HCT116 (cell line): ENCODE measurements around the gene MYL6B. TPM values are rescaled to one million over a fixed set of nuclear protein-coding genes. Genes with fewer than 3 reads are reported as not detected.

Experiments
- ATAC-seq: fragments of 200-7000 bp; cut with Tn5 transposase; 2 replicates; pipeline ENCODE4 v1.9.1; 2020; ENCODE audit warnings: mild to moderate bottlenecking, moderate library complexity
- Bru-seq: library from RNA; stranded (reverse); fragments of 400-500 nt; gene quantifications from one replicate; lab custom pipeline; 2021; lab: Mats Ljungman, UMichigan
- BruChase-seq, 2 experiments: library from RNA; stranded (reverse); fragments of 400-500 nt; gene quantifications; one replicate each; lab custom pipeline; 2021; lab: Mats Ljungman, UMichigan
- BruUV-seq: library from RNA; stranded (reverse); fragments of 400-500 nt; replicated peaks from 2 replicates; lab custom pipeline; 2021; lab: Mats Ljungman, UMichigan
- CTCF ChIA-PET: fragments of 300-600 bp; sonication (Branson Sonifier 250); formaldehyde crosslinking; loops from one replicate; lab custom pipeline; 2021; ENCODE audit warnings: antibody characterized with exemption; lab: Charles Lee
- POLR2A ChIA-PET: fragments of 300-600, 350-600 bp; sonication (Branson Sonifier 250); formaldehyde crosslinking; loops from one replicate; lab custom pipeline; 2021; ENCODE audit warnings: antibody characterized with exemption; lab: Charles Lee
- RAD21 ChIA-PET, 2 experiments: fragments of 300-600 bp; sonication (Branson Sonifier 250); formaldehyde crosslinking; loops; one replicate each; lab custom pipeline; 2023; ENCODE audit warnings: low total read pairs in 2 of 2; ENCODE audit not compliant: uncharacterized antibody in 2 of 2, unreplicated experiment in 2 of 2, low non-redundant PET in 1 of 2; lab: Charles Lee
- DNase-seq: peaks from one replicate; pipeline ENCODE4 v3.0.0-alpha.2; 2010; ENCODE audit warnings: low read depth, low spot score
- H2AFZ ChIP-seq: fragments of 200-600 bp; shearing (Covaris generic), sonication (generic); 2 replicates; pipeline ENCODE4 v1.6.1; 2017; ENCODE audit warnings: low read depth, mixed run types, mixed read lengths, antibody characterized with exemption, low read length; ENCODE audit not compliant: poor library complexity, severe bottlenecking
- H3K27ac ChIP-seq: 2 replicates; pipeline ENCODE4 v1.5.1; 2012; ENCODE audit warnings: low read depth, low read length
- H3K27me3 ChIP-seq: fragments of 200-600 bp; sonication (generic); 2 replicates; pipeline ENCODE4 v1.6.1; 2016; ENCODE audit warnings: mixed run types, low read length, mixed read lengths; ENCODE audit not compliant: insufficient read depth
- H3K36me3 ChIP-seq, 2 experiments: fragments of 200-500 bp in 1 of 2; fragments of 200-600 bp in 1 of 2; sonication (Bioruptor generic) in 1 of 2; sonication (generic) in 1 of 2; 2 replicates each; pipeline versions ENCODE4 v1.5.1 to v1.6.1; 2014 to 2016; ENCODE audit warnings: low read length in 2 of 2, inconsistent platforms in 1 of 2, mixed read lengths in 1 of 2, mixed run types in 1 of 2; ENCODE audit not compliant: insufficient read depth in 2 of 2, control insufficient read depth in 1 of 2
- H3K4me1 ChIP-seq, 2 experiments: fragments of 200-600 bp in 1 of 2; sonication (generic) in 1 of 2; 2 replicates each; pipeline versions ENCODE4 v1.5.1 to v1.6.1; 2012 to 2017; ENCODE audit warnings: low read length in 2 of 2, inconsistent platforms in 1 of 2, mild to moderate bottlenecking in 1 of 2, mixed read lengths in 1 of 2, mixed run types in 1 of 2, moderate library complexity in 1 of 2; ENCODE audit not compliant: insufficient read depth in 2 of 2, control insufficient read depth in 1 of 2
- H3K4me2 ChIP-seq: fragments of 200-600 bp; sonication (generic); 2 replicates; pipeline ENCODE4 v1.6.1; 2017; ENCODE audit warnings: mixed run types, low read length, mixed read lengths
- H3K4me3 ChIP-seq, 2 experiments: fragments of 200-600 bp in 1 of 2; sonication (generic) in 1 of 2; replicated peaks in 1 of 2; 2 replicates each; pipeline ENCODE4 v1.5.1; 2011 to 2016; ENCODE audit warnings: low read length in 2 of 2, control low read depth in 1 of 2, low read depth in 1 of 2, mild to moderate bottlenecking in 1 of 2, mixed read lengths in 1 of 2, mixed run types in 1 of 2
- H3K79me2 ChIP-seq: fragments of 200-600 bp; sonication (generic); 2 replicates; pipeline ENCODE4 v1.6.1; 2017; ENCODE audit warnings: mild to moderate bottlenecking, mixed run types, low read length, moderate library complexity, mixed read lengths; ENCODE audit not compliant: insufficient read depth
- H3K9ac ChIP-seq: fragments of 200-600 bp; sonication (generic); 2 replicates; pipeline ENCODE4 v1.6.1; 2016; ENCODE audit warnings: low read length, mixed read lengths
- H3K9me2 ChIP-seq: fragments of 200-600 bp; sonication (generic), shearing (Covaris generic); 2 replicates; pipeline ENCODE4 v1.6.1; 2017; ENCODE audit warnings: mixed run types, mild to moderate bottlenecking, moderate library complexity; ENCODE audit not compliant: insufficient read depth
- H3K9me3 ChIP-seq, 2 experiments: fragments of 200-500 bp in 1 of 2; fragments of 200-600 bp in 1 of 2; sonication (Bioruptor generic) in 1 of 2; sonication (generic) in 1 of 2; 2 replicates each; pipeline ENCODE4 v1.6.1; 2014 to 2017; ENCODE audit warnings: low read length in 2 of 2, mixed read lengths in 2 of 2, inconsistent platforms in 1 of 2, low read depth in 1 of 2, mild to moderate bottlenecking in 1 of 2, mixed run types in 1 of 2, moderate library complexity in 1 of 2; ENCODE audit not compliant: control insufficient read depth in 1 of 2, insufficient read depth in 1 of 2
- H4K20me1 ChIP-seq: fragments of 200-600 bp; sonication (generic), shearing (Covaris generic); 2 replicates; pipeline ENCODE4 v1.6.1; 2017; ENCODE audit warnings: mixed run types, mild to moderate bottlenecking, moderate library complexity; ENCODE audit not compliant: insufficient read depth
- CBX3 ChIP-seq: IDR thresholded peaks from 2 replicates; pipeline ENCODE4 v1.6.1; 2012; ENCODE audit warnings: low read depth
- EZH2phosphoT487 ChIP-seq: fragments of 200-600 bp; IDR thresholded peaks from 2 replicates; pipeline ENCODE4 v1.6.1; 2018; ENCODE audit warnings: antibody characterized with exemption, borderline replicate concordance
- JUND ChIP-seq: IDR thresholded peaks from 2 replicates; pipeline ENCODE4 v1.6.1; 2012
- POLR2AphosphoS5 ChIP-seq: IDR thresholded peaks from 2 replicates; pipeline ENCODE4 v1.6.1; 2011; ENCODE audit warnings: mild to moderate bottlenecking, low read depth, low read length, moderate library complexity
- RAD21 ChIP-seq: IDR thresholded peaks from 2 replicates; pipeline ENCODE4 v1.6.1; 2012; ENCODE audit warnings: low read depth, mild to moderate bottlenecking
- SIN3A ChIP-seq: IDR thresholded peaks from 2 replicates; pipeline ENCODE4 v1.6.1; 2012; ENCODE audit warnings: low read depth
- SP1 ChIP-seq: IDR thresholded peaks from 2 replicates; pipeline ENCODE4 v1.6.1; 2012; ENCODE audit warnings: low read depth
- SRF ChIP-seq: IDR thresholded peaks from 2 replicates; pipeline ENCODE4 v1.6.1; 2012; ENCODE audit warnings: low read depth
- YY1 ChIP-seq: IDR thresholded peaks from 2 replicates; pipeline ENCODE4 v1.6.1; 2011; ENCODE audit warnings: low read length, low read depth, moderate library complexity, mild to moderate bottlenecking; ENCODE audit not compliant: insufficient replicate concordance; ENCODE audit errors: extremely low read depth
- ZFX ChIP-seq: fragments of 450-650 bp; IDR thresholded peaks from 2 replicates; pipeline ENCODE4 v1.6.1; 2017
- intact Hi-C: fragments of 100-400 bp; cut with micrococcal nuclease; formaldehyde crosslinking; loops from 2 replicates; pipeline ENCODE4 v1.10.0; 2022
- long read RNA-seq: library from polyadenylated mRNA; unstranded; transcript quantifications from one replicate; pipeline ENCODE4 v2.0.0, GENCODE V29; 2021; ENCODE audit not compliant: unreplicated experiment
- polyA plus RNA-seq: library from polyadenylated mRNA; unstranded; fragments of >200 nt; gene quantifications from 2 replicates; pipeline ENCODE4 v1.2.1, GENCODE V29; 2012; ENCODE audit warnings: missing spikeins
- total RNA-seq: library from RNA; stranded (reverse); gene quantifications from one replicate; pipeline ENCODE4 v1.2.1, GENCODE V29; 2021; ENCODE audit not compliant: unreplicated experiment
- TF ChIP-seq, protein P1 (sequence below), 3 experiments: fragments of 200-600 bp in 1 of 3; sonication (generic) in 1 of 3; IDR thresholded peaks in 2 of 3; conservative IDR thresholded peaks in 1 of 3; 2 replicates each; pipeline ENCODE4 v1.5.1; 2012 to 2017; ENCODE audit warnings: low read depth in 2 of 3, low read length in 2 of 3, antibody characterized with exemption in 1 of 3, borderline replicate concordance in 1 of 3, control low read depth in 1 of 3, mild to moderate bottlenecking in 1 of 3, mixed read lengths in 1 of 3, mixed run types in 1 of 3, moderate library complexity in 1 of 3; ENCODE audit not compliant: insufficient read depth in 1 of 3
- TF ChIP-seq, protein P2 (sequence below): IDR thresholded peaks from 2 replicates; pipeline ENCODE4 v1.6.1; 2012
- TF ChIP-seq, protein P3 (sequence below): IDR thresholded peaks from 2 replicates; pipeline ENCODE4 v1.6.1; 2011; ENCODE audit warnings: mild to moderate bottlenecking, low read length, moderate library complexity; ENCODE audit not compliant: insufficient replicate concordance; ENCODE audit errors: extremely low read depth

Gene MYL6B
- 94.3 TPM for total RNA-seq
- polyA plus RNA-seq, result 92.6 and 103 TPM in 2 replicates
- percentile 73 among the genes with signal in this experiment for Bru-seq, nascent RNA
- percentile 83 among the genes with signal in this experiment for BruChase-seq, experiment 1, labeled RNA remaining after a 6-hour chase
- percentile 82 among the genes with signal in this experiment for BruChase-seq, experiment 2, labeled RNA remaining after a 2-hour chase
- long read RNA-seq, transcript MYL6B-208 (3 exons, 322 nt), result major isoform, 5 of 36 reads
- long read RNA-seq, partial matches to known transcripts, result 23 of 36 reads
- long read RNA-seq, other reads (novel, unspliced or antisense), result 6 of 36 reads

DNA sequence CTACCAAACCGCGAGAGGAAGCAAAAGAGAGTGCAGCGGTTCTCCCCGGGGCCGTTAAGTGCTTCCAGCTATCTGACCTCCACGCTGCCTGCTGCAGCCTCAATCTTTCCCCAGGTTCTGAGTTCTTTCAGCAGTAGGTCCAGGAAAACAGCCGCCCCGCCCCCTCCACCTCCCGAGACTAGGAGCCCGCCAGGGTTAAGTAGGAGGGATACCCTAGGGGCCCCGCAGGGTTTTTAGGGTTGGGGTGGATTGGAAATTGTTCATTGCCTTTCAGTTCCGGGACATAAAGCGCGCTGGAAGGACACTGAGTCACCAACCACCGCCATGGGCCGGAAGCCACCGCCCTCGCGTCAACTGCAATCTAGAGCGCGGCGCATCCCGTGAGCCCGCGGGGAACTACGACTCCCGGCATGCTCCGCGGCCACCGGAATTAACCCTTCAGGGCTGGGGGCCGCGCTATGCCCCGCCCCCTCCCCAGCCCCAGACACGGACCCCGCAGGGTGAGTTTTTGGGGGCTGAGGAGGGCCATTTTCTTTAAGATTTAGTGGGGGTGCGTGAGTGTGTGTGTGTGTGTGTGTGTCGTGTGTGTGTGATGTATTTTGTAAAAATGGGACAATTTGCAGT lies at the start of gene MYL6B:
MYL6B (plus strand) TSS at position 456 of the 624 bp plus-strand sequence. CDS start 1,332 bp downstream, outside the sequence.
- Histone ChIP-seq H3K79me2 (no peaks in the 10 kb centered on the region; the same call in 1 of the 2 replicates), H3K9me2 (no peaks in the 10 kb centered on the region), H3K36me3 (no peaks in the 10 kb centered on the region; a peak in 1 of 4 replicates), H3K4me2 (peak within 1 kb of the TSS; percentile 81), H3K4me1 (peaks cover 15 to 24% of the 10 kb centered on the region in 2 experiments), H3K4me3 (peak within 1 kb of the TSS; percentile 68 to 71), H3K9me3 (no peaks in the 10 kb centered on the region), H3K9ac (peak within 1 kb of the TSS; percentile 80), H2AFZ (no peak within 1 kb of the TSS), H4K20me1 (no peaks in the 10 kb centered on the region), H3K27ac (peak within 1 kb of the TSS; percentile 91), H3K27me3 (no peaks in the 10 kb centered on the region)
- ATAC-seq (peak; percentile 86), DNase-seq (peak; percentile 81)
- no TSS peak for BruUV-seq
- intact Hi-C loops, result loop anchor here (2.0 kb wide), 1 partner anchor 23 kb away; the partner anchor contains the start of gene ESYT1
- ChIA-PET POLR2A (interaction anchor here (1.0 to 1.9 kb wide), 4 partner anchors 24 to 48 kb away, joined by 3 to 18 read pairs (median 4); partner anchors contain the start of genes ESYT1, PA2G4 and SMARCC2), CTCF (interaction anchor here (1.0 to 1.4 kb wide), 3 partner anchors 10 to 34 kb away, joined by 3 to 7 read pairs (median 6); partner anchors contain the start of genes ESYT1 and ZC3H10), RAD21 (interaction anchor here in 1 of 2 experiments (1.3 kb wide), 1 partner anchor 24 kb away, joined by 3 read pairs; the partner anchor contains the start of gene ESYT1)
- TF ChIP-seq ZFX, result no peak
- TF ChIP-seq, protein P1, sequence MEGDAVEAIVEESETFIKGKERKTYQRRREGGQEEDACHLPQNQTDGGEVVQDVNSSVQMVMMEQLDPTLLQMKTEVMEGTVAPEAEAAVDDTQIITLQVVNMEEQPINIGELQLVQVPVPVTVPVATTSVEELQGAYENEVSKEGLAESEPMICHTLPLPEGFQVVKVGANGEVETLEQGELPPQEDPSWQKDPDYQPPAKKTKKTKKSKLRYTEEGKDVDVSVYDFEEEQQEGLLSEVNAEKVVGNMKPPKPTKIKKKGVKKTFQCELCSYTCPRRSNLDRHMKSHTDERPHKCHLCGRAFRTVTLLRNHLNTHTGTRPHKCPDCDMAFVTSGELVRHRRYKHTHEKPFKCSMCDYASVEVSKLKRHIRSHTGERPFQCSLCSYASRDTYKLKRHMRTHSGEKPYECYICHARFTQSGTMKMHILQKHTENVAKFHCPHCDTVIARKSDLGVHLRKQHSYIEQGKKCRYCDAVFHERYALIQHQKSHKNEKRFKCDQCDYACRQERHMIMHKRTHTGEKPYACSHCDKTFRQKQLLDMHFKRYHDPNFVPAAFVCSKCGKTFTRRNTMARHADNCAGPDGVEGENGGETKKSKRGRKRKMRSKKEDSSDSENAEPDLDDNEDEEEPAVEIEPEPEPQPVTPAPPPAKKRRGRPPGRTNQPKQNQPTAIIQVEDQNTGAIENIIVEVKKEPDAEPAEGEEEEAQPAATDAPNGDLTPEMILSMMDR (IDR thresholded peaks at IDR 0.05 in 2 of 3, conservative IDR thresholded peaks at IDR 0.05 in 1 of 3; ENCODE audit: borderline replicate concordance in 1 of 3, insufficient read depth in 1 of 3, low read depth in 2 of 3, low read length in 2 of 3), result no peak
- TF ChIP-seq SP1, result no peak
- peak; percentile 87 for TF ChIP-seq YY1
- no peak for TF ChIP-seq SRF
- no peak for TF ChIP-seq SIN3A
- TF ChIP-seq JUND, result no peak
- TF ChIP-seq POLR2AphosphoS5, result peak; percentile 81
- no peak for TF ChIP-seq CBX3
- TF ChIP-seq, protein P2, sequence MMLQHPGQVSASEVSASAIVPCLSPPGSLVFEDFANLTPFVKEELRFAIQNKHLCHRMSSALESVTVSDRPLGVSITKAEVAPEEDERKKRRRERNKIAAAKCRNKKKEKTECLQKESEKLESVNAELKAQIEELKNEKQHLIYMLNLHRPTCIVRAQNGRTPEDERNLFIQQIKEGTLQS, result no peak
- TF ChIP-seq, protein P3, sequence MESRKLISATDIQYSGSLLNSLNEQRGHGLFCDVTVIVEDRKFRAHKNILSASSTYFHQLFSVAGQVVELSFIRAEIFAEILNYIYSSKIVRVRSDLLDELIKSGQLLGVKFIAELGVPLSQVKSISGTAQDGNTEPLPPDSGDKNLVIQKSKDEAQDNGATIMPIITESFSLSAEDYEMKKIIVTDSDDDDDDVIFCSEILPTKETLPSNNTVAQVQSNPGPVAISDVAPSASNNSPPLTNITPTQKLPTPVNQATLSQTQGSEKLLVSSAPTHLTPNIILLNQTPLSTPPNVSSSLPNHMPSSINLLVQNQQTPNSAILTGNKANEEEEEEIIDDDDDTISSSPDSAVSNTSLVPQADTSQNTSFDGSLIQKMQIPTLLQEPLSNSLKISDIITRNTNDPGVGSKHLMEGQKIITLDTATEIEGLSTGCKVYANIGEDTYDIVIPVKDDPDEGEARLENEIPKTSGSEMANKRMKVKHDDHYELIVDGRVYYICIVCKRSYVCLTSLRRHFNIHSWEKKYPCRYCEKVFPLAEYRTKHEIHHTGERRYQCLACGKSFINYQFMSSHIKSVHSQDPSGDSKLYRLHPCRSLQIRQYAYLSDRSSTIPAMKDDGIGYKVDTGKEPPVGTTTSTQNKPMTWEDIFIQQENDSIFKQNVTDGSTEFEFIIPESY, result peak; percentile 63
- no peak for TF ChIP-seq EZH2phosphoT487
- no peak for TF ChIP-seq RAD21
